GM13976 (cell line): ENCODE data around the gene RET.

Source experiments
- DNase-seq: peaks from one replicate; pipeline ENCODE4 v3.0.0; 2012; ENCODE audit warnings: low spot score
- in situ Hi-C: fragments of 300-500 bp; cut with MboI; formaldehyde crosslinking; loops from one replicate; pipeline ENCODE4 v1.12.0; 2022; ENCODE audit warnings: low sequenced_read_pairs, mixed read lengths, inconsistent platforms; ENCODE audit not compliant: unreplicated experiment
- TF ChIP-seq, protein P1 (sequence below): IDR thresholded peaks from 2 replicates; pipeline ENCODE4 v1.5.1; 2012; ENCODE audit warnings: borderline replicate concordance, mild to moderate bottlenecking; ENCODE audit not compliant: insufficient read depth; ENCODE audit errors: extremely low read depth, missing control alignments, control extremely low read depth

The RET gene

DNA sequence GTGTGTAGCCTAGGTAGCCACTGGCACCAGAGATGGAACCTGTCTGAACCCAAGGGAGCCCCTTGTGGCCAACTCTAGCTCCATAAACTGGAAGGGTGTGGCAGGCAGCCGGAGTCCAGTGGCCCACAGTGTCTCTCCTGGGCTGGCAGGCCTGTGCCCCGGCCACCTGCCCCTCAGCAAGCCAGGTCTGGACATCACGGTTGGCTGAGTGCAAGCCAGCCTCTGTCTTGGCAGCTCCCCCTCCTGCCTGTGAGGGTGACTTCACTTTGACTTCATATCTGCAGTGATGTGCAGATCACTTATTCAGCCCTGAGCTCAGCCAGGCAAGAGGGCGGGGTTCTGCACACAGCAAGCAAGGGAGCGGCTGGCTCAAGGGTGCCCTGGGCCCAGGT, 1.3 kb upstream of the RET start:
- TF ChIP-seq, protein P1, sequence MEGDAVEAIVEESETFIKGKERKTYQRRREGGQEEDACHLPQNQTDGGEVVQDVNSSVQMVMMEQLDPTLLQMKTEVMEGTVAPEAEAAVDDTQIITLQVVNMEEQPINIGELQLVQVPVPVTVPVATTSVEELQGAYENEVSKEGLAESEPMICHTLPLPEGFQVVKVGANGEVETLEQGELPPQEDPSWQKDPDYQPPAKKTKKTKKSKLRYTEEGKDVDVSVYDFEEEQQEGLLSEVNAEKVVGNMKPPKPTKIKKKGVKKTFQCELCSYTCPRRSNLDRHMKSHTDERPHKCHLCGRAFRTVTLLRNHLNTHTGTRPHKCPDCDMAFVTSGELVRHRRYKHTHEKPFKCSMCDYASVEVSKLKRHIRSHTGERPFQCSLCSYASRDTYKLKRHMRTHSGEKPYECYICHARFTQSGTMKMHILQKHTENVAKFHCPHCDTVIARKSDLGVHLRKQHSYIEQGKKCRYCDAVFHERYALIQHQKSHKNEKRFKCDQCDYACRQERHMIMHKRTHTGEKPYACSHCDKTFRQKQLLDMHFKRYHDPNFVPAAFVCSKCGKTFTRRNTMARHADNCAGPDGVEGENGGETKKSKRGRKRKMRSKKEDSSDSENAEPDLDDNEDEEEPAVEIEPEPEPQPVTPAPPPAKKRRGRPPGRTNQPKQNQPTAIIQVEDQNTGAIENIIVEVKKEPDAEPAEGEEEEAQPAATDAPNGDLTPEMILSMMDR: no peak

DNA sequence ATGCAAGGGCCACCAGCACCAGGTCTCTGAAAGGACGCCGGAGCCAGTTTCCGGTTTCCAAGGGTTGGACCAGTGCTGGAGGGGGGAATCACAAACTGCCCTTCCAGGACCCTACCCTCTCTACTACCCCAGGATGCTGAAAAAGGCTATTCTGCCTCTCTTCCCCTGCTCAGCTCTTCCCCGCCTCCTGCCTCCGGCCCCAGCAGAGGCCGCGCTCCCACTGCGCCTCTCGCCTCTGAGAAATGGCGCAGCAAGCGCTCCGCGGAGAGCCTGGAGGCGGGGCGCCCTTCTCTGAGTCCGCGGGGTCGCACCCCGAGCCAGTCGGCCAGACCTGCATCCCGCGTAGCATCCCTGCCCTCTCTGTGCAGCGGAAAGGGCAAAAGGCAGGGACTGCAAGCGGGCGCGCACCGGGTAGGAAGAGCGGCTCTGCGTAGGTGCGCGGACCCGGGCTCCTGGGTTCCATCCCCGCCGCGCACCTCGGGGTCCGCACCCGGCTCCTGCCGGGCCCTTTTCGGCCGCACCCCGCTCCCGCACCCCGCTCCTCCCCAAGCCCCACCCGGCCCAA, 476 bp upstream of the RET start:
- DNase-seq: no peak

More for the DNA sequence above, 1.3 kb upstream of the RET start:
- in situ Hi-C loops: no loop called here
- no peak for DNase-seq

DNA sequence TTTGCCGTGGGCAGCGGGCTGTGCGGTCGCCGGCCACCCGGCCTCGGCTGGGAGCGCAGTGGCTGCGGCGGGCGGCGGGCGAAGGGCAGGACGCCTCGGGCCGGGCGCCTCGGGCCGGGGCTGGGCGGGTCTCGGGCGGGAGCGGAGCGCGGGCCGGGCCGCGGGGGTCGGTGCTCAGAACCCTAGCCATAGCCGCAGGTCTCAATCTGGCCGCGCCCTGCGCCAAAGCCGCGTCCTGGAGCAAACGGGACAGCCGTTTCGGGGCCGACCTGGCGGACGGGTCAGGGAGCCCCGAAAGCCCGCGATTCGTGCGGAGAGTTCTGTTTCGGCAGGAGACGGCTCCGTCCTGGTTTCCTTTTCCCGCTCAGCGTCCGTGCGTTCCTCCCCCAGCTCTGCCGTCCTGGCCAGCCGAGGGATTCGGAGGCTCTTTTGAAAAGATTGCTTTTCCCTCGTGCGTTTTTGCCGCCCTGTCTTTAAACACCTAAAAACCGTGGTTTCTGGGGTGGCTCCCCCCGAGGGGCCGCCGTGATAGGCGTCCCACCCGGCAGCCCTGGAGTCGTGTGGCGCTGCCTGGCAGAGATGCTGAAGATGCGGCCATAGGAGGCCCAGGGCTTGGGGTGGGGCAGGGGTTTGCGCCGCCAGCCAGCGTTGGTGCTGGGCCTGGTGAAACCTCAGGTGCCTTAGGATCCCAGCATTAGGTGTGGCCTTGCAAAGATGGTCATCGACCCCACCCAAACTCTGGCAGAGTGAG, 727 bp downstream of the RET start:
- DNase-seq: no peak
- in situ Hi-C loops: no loop called here
- TF ChIP-seq, protein P1: no peak

More for the DNA sequence above, 476 bp upstream of the RET start:
- in situ Hi-C loops: no loop called here
- TF ChIP-seq, protein P1: no peak

DNA sequence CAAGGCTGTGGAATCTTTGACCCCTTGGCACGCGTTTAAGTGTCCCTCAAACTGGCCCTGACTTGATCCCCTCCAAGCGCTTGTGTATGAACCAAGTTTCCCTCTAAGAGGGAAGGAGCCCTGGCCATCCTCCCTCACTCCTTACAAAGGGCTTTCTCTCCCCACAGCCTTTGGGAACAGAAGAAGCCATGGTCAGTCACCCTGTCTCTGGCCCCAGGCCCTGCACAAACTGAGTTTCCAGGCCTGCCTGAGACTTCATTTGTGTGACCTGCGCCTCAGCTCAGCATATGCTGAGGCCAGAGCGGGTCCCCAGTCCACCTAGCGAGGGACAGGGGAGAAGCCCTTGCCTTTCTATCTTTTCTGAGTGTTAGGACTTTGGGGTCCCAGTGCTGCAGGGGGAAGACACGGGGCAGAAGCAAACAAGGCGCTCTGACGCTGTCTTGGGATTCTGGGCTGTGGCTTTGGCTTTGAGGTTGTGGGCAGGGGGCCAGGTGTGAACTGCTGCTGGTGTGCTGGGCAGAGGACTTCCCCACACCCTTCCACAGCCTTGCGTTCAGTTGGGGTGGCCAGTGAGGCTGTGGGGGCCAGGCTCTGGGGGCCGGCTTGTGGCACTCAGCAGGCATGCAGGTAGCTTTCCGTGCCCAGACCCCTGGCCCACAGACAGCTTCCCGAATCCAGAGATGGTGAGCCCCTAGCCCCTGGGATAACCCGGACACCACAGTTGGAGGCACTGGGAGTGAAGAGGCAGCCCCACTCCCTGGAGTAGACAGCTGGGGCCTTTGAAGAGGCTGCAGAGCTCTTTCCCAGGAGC, 1.5 kb downstream of the RET start:
- DNase-seq: no peak
- TF ChIP-seq, protein P1: no peak
- in situ Hi-C loops: no loop called here

DNA sequence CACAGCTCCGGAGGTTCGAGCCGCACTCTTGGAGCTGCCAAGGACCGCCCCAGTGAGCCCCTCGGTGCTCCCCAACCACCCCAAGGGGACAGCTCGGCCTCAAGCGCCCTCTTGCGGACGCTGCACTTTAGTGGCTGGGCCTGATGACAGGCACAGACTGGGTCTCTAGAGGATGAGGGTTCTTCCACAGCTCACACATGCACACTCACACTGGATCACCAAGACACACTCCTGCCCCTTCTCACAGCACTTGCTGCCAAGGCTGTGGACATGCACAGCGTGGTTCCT, 2.1 kb downstream of the RET start:
- TF ChIP-seq, protein P1: peak; percentile 32
- in situ Hi-C loops: no loop called here
- peak; percentile 70 for DNase-seq

DNA sequence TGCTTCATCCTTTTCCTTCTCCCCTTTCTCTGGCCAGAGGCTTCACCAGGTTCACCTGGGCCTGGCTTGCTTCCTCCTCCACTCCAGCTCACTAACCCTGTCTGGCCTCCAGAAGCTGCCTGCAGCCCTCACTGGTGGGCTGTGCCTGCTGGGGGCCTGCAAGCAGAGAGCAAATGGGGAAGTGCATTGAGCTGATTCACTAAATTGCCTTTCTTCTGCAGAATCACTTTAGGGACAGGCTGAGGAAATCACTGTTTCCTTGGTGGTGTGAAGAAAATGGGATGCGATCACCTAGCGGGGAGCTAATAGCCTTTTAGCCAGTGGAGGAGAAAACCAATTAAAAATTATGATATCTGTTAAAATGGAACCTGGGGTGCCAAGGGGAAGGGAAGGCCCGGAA, 3.0 kb downstream of the RET start:
- in situ Hi-C loops: no loop called here
- DNase-seq: no peak
- TF ChIP-seq, protein P1: no peak
